A673 (cell line): ENCODE data around the gene GPR137C. TPM values are rescaled to one million over a fixed set of nuclear protein-coding genes. Genes with fewer than 3 reads are reported as not detected.

ENCODE experiments used
- BruUV-seq: library from RNA; stranded (reverse); fragments of 400-500 nt; replicated peaks from 2 replicates; lab custom pipeline; 2021; lab: Mats Ljungman, UMichigan
- CTCF ChIA-PET: fragments of 300-600 bp; sonication (Branson Sonifier 250); formaldehyde crosslinking; loops from one replicate; lab custom pipeline; 2022; ENCODE audit warnings: antibody characterized with exemption; lab: Charles Lee
- POLR2A ChIA-PET: fragments of 300-600 bp; sonication (Branson Sonifier 250); formaldehyde crosslinking; loops from one replicate; lab custom pipeline; 2022; ENCODE audit warnings: antibody characterized with exemption; ENCODE audit not compliant: low non-redundant PET; lab: Charles Lee
- DNase-seq: peaks from one replicate; pipeline ENCODE4 v3.0.0-alpha.2; 2015; ENCODE audit warnings: low spot score
- H3K27ac ChIP-seq: fragments of 200-600 bp; sonication (generic); 2 replicates; pipeline ENCODE4 v1.5.1; 2016; ENCODE audit warnings: mixed run types, low read depth, mild to moderate bottlenecking, mixed read lengths, antibody characterized with exemption, low read length; ENCODE audit not compliant: poor library complexity, severe bottlenecking
- H3K27me3 ChIP-seq: fragments of 200-600 bp; sonication (generic); replicated peaks from 2 replicates; pipeline ENCODE4 v1.6.1; 2017; ENCODE audit warnings: mixed run types, low read depth, mild to moderate bottlenecking, mixed read lengths, antibody characterized with exemption, low read length; ENCODE audit not compliant: insufficient read depth, poor library complexity
- H3K36me3 ChIP-seq: fragments of 200-600 bp; sonication (generic); 2 replicates; pipeline ENCODE4 v1.6.1; 2016; ENCODE audit warnings: mixed run types, mild to moderate bottlenecking, mixed read lengths, antibody characterized with exemption, low read length; ENCODE audit not compliant: insufficient read depth, poor library complexity, severe bottlenecking
- H3K4me1 ChIP-seq: fragments of 200-600 bp; sonication (generic); 2 replicates; pipeline ENCODE4 v1.6.1; 2017; ENCODE audit warnings: mixed run types, mild to moderate bottlenecking, mixed read lengths, antibody characterized with exemption, low read length; ENCODE audit not compliant: insufficient read depth, poor library complexity, severe bottlenecking
- H3K4me3 ChIP-seq: fragments of 200-600 bp; sonication (generic); 2 replicates; pipeline ENCODE4 v1.5.1; 2016; ENCODE audit warnings: low read depth, mixed run types, mild to moderate bottlenecking, mixed read lengths, low read length; ENCODE audit not compliant: poor library complexity, severe bottlenecking
- H3K9me3 ChIP-seq: fragments of 200-600 bp; sonication (generic); 2 replicates; pipeline ENCODE4 v1.6.1; 2016; ENCODE audit warnings: mixed run types, low read depth, mild to moderate bottlenecking, mixed read lengths, antibody characterized with exemption, low read length; ENCODE audit not compliant: poor library complexity, severe bottlenecking
- CTCF ChIP-seq: fragments of 300-800, 200-600 bp; sonication (generic); conservative IDR thresholded peaks from 2 replicates; pipeline ENCODE4 v1.5.1; 2017; ENCODE audit warnings: low read depth, mild to moderate bottlenecking, antibody characterized with exemption, low read length, moderate library complexity, mixed read lengths
- EZH2 ChIP-seq: fragments of 200-600 bp; sonication (generic); IDR thresholded peaks from 2 replicates; pipeline ENCODE4 v1.6.1; 2017; ENCODE audit warnings: borderline replicate concordance, low read depth, mild to moderate bottlenecking, mixed read lengths, antibody characterized with exemption, low read length; ENCODE audit not compliant: poor library complexity, severe bottlenecking
- intact Hi-C: fragments of 100-400 bp; cut with micrococcal nuclease; formaldehyde crosslinking; loops from one replicate; pipeline ENCODE4 v1.10.0; 2022; ENCODE audit not compliant: unreplicated experiment
- total RNA-seq: library from RNA; stranded (reverse); gene quantifications from 2 replicates; pipeline ENCODE4 v1.2.3, GENCODE V29; 2021

The GPR137C gene
- total RNA-seq, 1 experiment from 2014 or later, result 2.8 TPM

DNA sequence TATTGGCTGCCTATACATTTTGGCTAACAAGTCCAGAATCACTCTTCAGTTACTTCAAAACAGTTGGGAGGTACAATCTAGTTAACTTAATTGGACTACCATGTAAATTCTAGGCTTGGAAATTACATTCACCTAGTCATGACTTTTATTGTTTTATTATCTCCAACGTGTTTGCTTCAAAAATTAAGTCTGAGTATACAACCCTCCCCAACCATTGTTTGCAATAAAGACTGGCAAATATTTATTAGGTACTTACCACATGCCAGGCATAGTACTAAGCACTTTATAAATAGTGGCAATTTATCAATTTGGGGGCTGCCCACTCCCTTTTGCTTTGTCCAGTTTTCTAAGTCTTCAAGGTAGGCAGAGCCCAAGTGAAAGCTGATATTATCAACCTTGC lies 30.6 kb upstream of the GPR137C start:
- H3K4me1 ChIP-seq, result no peaks in the 10 kb centered on the region

GRCh38 chr14:52522581-52523345 lies 29.9 kb upstream of the GPR137C start:
- POLR2A ChIA-PET, result no interaction called here
- Histone ChIP-seq H3K27ac (no peak overlapping the region), H3K36me3 (no peaks in the 10 kb centered on the region), H3K9me3 (no peaks in the 10 kb centered on the region), H3K4me3 (no peak overlapping the region), H3K4me1 (no peaks in the 10 kb centered on the region), H3K27me3 (no peaks in the 10 kb centered on the region)
- TF ChIP-seq EZH2 (no peak), CTCF (no peak)
- CTCF ChIA-PET, result no interaction called here
- BruUV-seq, result no TSS peak
- DNase-seq, result no peak
- intact Hi-C loops, result no loop called here

More for the DNA sequence above, 30.6 kb upstream of the GPR137C start:
- no peaks in the 10 kb centered on the region for H3K9me3 ChIP-seq
- POLR2A ChIA-PET, result no interaction called here
- CTCF ChIA-PET, result no interaction called here
- no peak overlapping the region for H3K27ac ChIP-seq
- TF ChIP-seq CTCF (no peak), EZH2 (no peak)
- no peak overlapping the region for H3K4me3 ChIP-seq
- intact Hi-C loops, result no loop called here
- BruUV-seq, result no TSS peak
- no peaks in the 10 kb centered on the region for H3K27me3 ChIP-seq
- no peaks in the 10 kb centered on the region for H3K36me3 ChIP-seq
- no peak for DNase-seq

GRCh38 chr14:52527052-52527451 lies 25.6 kb upstream of the GPR137C start:
- H3K4me3 ChIP-seq, result no peak overlapping the region
- H3K36me3 ChIP-seq, result no peaks in the 10 kb centered on the region
- ChIA-PET POLR2A (no interaction called here), CTCF (no interaction called here)
- no peak for DNase-seq
- H3K27ac ChIP-seq, result no peak overlapping the region
- H3K27me3 ChIP-seq, result no peaks in the 10 kb centered on the region
- BruUV-seq, result no TSS peak
- TF ChIP-seq EZH2, result no peak
- TF ChIP-seq CTCF, result no peak
- no peaks in the 10 kb centered on the region for H3K9me3 ChIP-seq
- intact Hi-C loops, result no loop called here
- no peaks in the 10 kb centered on the region for H3K4me1 ChIP-seq
